K562 (cell line): ENCODE measurements around the gene ADGRB2.

Experiments
- DACH1 ChIP-seq: fragments of 450-650 bp; IDR thresholded peaks from 2 replicates; pipeline ENCODE4 v1.6.1; 2018; ENCODE audit not compliant: partially characterized antibody
- EGR1 ChIP-seq: fragments of 450-650 bp; conservative IDR thresholded peaks from 2 replicates; pipeline ENCODE4 v1.6.1; 2017; ENCODE audit warnings: mild to moderate bottlenecking
- KLF16 ChIP-seq: IDR thresholded peaks from 2 replicates; pipeline ENCODE4 v1.6.1; 2016; ENCODE audit warnings: antibody characterized with exemption
- POLR3A ChIP-seq: IDR thresholded peaks from 2 replicates; pipeline ENCODE4 v1.6.1; 2011; ENCODE audit warnings: borderline replicate concordance, mild to moderate bottlenecking, moderate library complexity; ENCODE audit not compliant: insufficient read length, insufficient read depth; ENCODE audit errors: extremely low read depth
- TF ChIP-seq, protein P1 (sequence below), 2 experiments: fragments of 200-800 bp in 1 of 2; sonication (Bioruptor generic) in 1 of 2; sonication (generic) in 1 of 2; formaldehyde crosslinking in 1 of 2; IDR thresholded peaks in 1 of 2; conservative IDR thresholded peaks in 1 of 2; 2 replicates each; pipeline versions ENCODE4 v1.5.0 to v1.6.1; 2016 to 2020; ENCODE audit warnings: missing compliant biosample characterization in 1 of 2, missing genetic modification characterization in 1 of 2, missing genetic modification reagents in 1 of 2

DNA sequence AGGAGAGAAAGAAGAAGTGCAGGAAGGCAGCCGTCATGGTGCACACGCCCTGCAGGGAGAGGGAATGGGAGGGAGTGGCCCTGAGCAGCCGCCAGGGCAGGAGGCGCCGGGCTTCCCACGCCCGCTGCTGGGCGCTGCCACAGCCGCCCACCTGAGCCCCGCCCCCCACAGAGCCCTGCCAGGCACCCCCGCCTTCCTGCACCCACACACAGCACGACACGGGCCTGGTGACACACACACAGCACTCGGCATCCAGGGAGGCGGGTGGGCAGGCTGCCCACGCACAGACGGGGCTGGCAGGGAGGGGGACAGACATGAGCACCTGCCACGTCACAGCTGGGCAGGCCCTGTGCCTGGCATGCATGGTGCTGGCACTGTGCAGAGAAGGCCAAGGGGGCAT, 27.5 kb downstream of the ADGRB2 start:
- TF ChIP-seq KLF16 (no peak), EGR1 (peak; percentile 32; the same call in 1 of the 2 replicates), DACH1 (no peak), POLR3A (no peak)
- TF ChIP-seq, protein P1, sequence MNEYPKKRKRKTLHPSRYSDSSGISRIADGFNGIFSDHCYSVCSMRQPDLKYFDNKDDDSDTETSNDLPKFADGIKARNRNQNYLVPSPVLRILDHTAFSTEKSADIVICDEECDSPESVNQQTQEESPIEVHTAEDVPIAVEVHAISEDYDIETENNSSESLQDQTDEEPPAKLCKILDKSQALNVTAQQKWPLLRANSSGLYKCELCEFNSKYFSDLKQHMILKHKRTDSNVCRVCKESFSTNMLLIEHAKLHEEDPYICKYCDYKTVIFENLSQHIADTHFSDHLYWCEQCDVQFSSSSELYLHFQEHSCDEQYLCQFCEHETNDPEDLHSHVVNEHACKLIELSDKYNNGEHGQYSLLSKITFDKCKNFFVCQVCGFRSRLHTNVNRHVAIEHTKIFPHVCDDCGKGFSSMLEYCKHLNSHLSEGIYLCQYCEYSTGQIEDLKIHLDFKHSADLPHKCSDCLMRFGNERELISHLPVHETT (CRISPR knock-in tag; conservative IDR thresholded peaks at IDR 0.05 in 1 of 2, IDR thresholded peaks at IDR 0.05 in 1 of 2) = no peak
